ENCODE data around the gene STRADA.

- TF ChIP-seq EP300 (IDR thresholded peaks at IDR 0.05) (no peak), CTCF (IDR thresholded peaks at IDR 0.05) (no peak), POLR2A (IDR thresholded peaks at IDR 0.05) (no peak), POLR2AphosphoS5 (IDR thresholded peaks at IDR 0.05) (peak in 1 of 2 donors; percentile 30)
Measured at GRCh38 chr17:63764716-63765115, 23.1 kb upstream of the STRADA start.
